ENCODE data around the gene SGPP2.

SGPP2 gene

GRCh38 chr2:222523783-222524544, 99.6 kb downstream of the SGPP2 start:
- no peak for DNase-seq (ENCODE audit: low read depth, low spot score)

- DNase-seq (ENCODE audit: low read depth, low spot score): no peak
Measured at GRCh38 chr2:222525811-222526210, 101.5 kb downstream of the SGPP2 start.

GRCh38 chr2:222526480-222527277, 102.3 kb downstream of the SGPP2 start:
- no peak for DNase-seq (ENCODE audit: low read depth, low spot score)

- no peak for DNase-seq (ENCODE audit: low read depth, low spot score)
Measured at GRCh38 chr2:222532315-222532714, 108.0 kb downstream of the SGPP2 start.

- peak; percentile 74 for DNase-seq (ENCODE audit: low read depth, low spot score)
Measured at GRCh38 chr2:222535477-222535876, 111.1 kb downstream of the SGPP2 start.

- DNase-seq (ENCODE audit: low read depth, low spot score): no peak
Measured at GRCh38 chr2:222538535-222538934, 114.2 kb downstream of the SGPP2 start.

- no peak for DNase-seq (ENCODE audit: low read depth, low spot score)
Measured at GRCh38 chr2:222544661-222545060, 120.3 kb downstream of the SGPP2 start.

GRCh38 chr2:222545823-222546795, 121.8 kb downstream of the SGPP2 start:
- DNase-seq (ENCODE audit: low read depth, low spot score): no peak

GRCh38 chr2:222547083-222547482, 122.7 kb downstream of the SGPP2 start:
- DNase-seq (ENCODE audit: low read depth, low spot score): no peak

- no peak for DNase-seq (ENCODE audit: low read depth, low spot score)
Measured at GRCh38 chr2:222548992-222549391, 124.6 kb downstream of the SGPP2 start.

GRCh38 chr2:222554517-222554916, 130.2 kb downstream of the SGPP2 start:
- DNase-seq (ENCODE audit: low read depth, low spot score): no peak

GRCh38 chr2:222561151-222561550, 136.8 kb downstream of the SGPP2 start:
- DNase-seq (ENCODE audit: low read depth, low spot score): no peak

GRCh38 chr2:222561817-222562645, 137.7 kb downstream of the SGPP2 start:
- DNase-seq (ENCODE audit: low read depth, low spot score): peak; percentile 89

GRCh38 chr2:222563106-222563718, 138.9 kb downstream of the SGPP2 start:
- no peak for DNase-seq (ENCODE audit: low read depth, low spot score)

GRCh38 chr2:222563936-222564335, 139.6 kb downstream of the SGPP2 start:
- no peak for DNase-seq (ENCODE audit: low read depth, low spot score)

GRCh38 chr2:222566229-222566628, 141.9 kb downstream of the SGPP2 start:
- no peak for DNase-seq (ENCODE audit: low read depth, low spot score)

GRCh38 chr2:222568865-222569264, 144.5 kb downstream of the SGPP2 start:
- DNase-seq (ENCODE audit: low read depth, low spot score): no peak

- DNase-seq (ENCODE audit: low read depth, low spot score): no peak
Measured at GRCh38 chr2:222569826-222570225, 145.5 kb downstream of the SGPP2 start.

GRCh38 chr2:222572264-222572721, 147.9 kb downstream of the SGPP2 start:
- no peak for DNase-seq (ENCODE audit: low read depth, low spot score)

- DNase-seq (ENCODE audit: low read depth, low spot score): no peak
Measured at GRCh38 chr2:222572751-222573174, 148.4 kb downstream of the SGPP2 start.

Data from ELF-1 (cell line).